Measurements from ENCODE around the gene SLC6A7. TPM values are rescaled to one million over a fixed set of nuclear protein-coding genes. Genes with fewer than 3 reads are reported as not detected.

SLC6A7 gene
- total RNA-seq, 1 donor from 2014 or later: not detected

Other genes starting within 250 kb of the SLC6A7 start
- gene PDE6A, start 245.3 kb upstream of the SLC6A7 start, total RNA-seq: not detected
- gene SLC26A2, start 229.3 kb upstream of the SLC6A7 start, total RNA-seq: 8.7 TPM
- gene TIGD6, start 189.4 kb upstream of the SLC6A7 start, total RNA-seq: 6.5 TPM
- gene HMGXB3, start 189.3 kb upstream of the SLC6A7 start, total RNA-seq: 29.6 TPM
- 91.9 TPM for gene CSF1R, start 103.5 kb upstream of the SLC6A7 start, total RNA-seq
- 97.8 TPM for gene PDGFRB, start 34.2 kb upstream of the SLC6A7 start, total RNA-seq
- 0.29 TPM for gene CDX1, start 23.3 kb upstream of the SLC6A7 start, total RNA-seq
- gene CAMK2A, start 99.7 kb downstream of the SLC6A7 start, total RNA-seq: 5.0 TPM
- gene ARSI, start 112.8 kb downstream of the SLC6A7 start, total RNA-seq: 2.2 TPM
- 29.4 TPM for gene TCOF1, start 167.6 kb downstream of the SLC6A7 start, total RNA-seq
- gene CD74, start 222.8 kb downstream of the SLC6A7 start, total RNA-seq: 1,336 TPM

All from mucosa of gallbladder (tissue), 1 donor.